Hypothalamus (tissue), 51 donors: ENCODE results near the gene GPR87.

Experiments used
- DNase-seq, 51 donors: peaks; one replicate each; lab custom pipeline; 2025; lab: John Stamatoyannopoulos, UW

Gene GPR87

DNA sequence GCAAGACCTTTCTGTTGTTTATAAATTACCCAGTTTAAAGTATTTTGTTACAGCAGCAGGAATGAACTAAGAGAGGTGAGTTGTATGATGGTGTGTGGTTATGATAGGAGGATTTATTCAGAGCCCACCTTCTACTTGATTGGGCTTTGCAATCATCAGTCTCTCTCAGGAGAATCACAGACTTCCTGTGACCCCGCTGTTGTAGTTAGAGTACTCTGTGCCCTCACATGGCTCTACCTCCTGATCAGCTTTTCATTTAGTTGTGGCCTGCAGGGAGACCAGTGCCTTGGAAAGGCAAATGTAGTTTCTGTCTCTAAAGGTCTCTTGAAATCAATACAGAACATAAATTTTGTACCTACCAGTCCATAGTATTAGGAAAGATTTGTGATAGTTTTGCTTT is 30.7 kb downstream of the GPR87 start:
- DNase-seq = no peak

- no peak for DNase-seq
Observed at GRCh38 chr3:151283907-151284461, 32.6 kb downstream of the GPR87 start.

- DNase-seq = no peak
Observed at GRCh38 chr3:151283387-151283786, 33.2 kb downstream of the GPR87 start.

- peak in 1 of 51 donors; percentile 66 for DNase-seq
Observed at GRCh38 chr3:151282921-151283320, 33.7 kb downstream of the GPR87 start.

GRCh38 chr3:151281671-151282324 is 34.8 kb downstream of the GPR87 start:
- DNase-seq = no peak

GRCh38 chr3:151278230-151278629 is 38.4 kb downstream of the GPR87 start, which contains the start of gene P2RY14:
P2RY14 (minus strand) TSS chr3:151278542; CDS start chr3:151214316, 64,226 bp downstream.
- no peak for DNase-seq

GRCh38 chr3:151276687-151277042 is 40.0 kb downstream of the GPR87 start:
- no peak for DNase-seq

DNA sequence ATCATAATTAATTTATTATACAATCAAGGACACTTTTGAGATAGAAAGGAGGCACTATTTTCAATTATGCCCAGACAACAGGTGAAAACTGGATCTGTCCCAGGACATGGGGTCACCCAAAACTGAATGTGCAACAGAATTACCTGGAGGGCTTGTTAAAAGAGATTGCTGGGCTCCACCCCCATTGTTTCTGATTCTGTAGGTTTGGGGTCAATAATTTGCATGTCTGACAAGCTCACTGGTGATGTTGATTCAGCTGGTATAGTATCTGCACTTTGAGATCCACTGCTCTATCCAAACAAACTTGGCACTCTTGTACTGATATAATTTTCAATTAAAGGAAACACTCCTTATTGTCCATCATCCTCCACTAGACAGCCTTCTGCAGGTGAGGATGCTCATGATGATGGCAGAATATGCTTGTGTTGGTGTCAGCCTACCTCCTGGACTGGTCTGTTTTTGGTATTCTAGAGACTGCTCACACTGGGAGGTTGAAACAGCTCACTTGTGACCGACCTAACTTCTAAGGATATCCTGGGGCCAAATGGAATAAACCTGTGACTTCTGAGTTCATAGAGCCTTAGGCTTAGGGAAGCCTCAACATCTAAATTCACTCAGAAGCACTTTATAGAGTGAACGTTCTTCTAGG is 40.5 kb downstream of the GPR87 start:
- no peak for DNase-seq

GRCh38 chr3:151275091-151275490 is 41.5 kb downstream of the GPR87 start:
- DNase-seq = no peak

DNA sequence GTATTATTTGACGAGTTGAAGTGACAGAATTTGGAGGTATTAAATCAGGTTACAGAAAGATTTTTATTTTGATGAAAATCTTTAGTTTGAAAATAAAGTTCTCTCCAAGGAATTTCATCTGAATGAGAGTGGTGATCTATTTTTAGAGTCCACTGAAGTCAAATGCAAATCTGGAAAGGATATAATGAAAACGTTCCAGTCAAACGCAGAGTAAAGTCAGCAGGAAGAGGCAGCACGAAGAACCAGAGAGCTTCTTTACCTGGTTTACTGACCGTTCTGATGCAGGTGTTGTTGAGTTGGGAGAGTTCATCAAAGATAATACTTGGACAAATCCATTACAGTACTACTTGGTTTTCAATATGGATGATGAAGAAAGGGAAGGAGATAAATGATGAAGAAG is 47.0 kb downstream of the GPR87 start:
- no peak for DNase-seq

GRCh38 chr3:151268267-151269235 is 48.1 kb downstream of the GPR87 start:
- DNase-seq = no peak

DNA sequence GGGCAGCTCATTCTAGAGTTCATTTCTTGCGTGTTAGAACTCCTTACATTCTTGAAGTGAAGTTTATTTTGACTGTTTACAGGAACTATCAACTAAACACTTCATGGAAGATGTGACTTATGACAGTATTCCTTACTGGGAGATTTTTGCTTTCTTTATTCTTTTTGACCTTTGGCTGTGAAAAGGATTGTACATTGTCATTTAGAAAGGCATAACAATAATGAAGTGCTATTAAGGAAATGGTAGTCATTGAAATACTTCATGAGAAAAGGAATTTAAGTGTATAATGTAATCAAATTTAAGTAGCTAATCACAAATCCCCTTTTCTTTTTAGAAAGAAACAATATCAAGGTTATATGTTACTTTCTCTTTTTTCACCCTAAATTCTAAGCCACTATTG is 49.6 kb downstream of the GPR87 start:
- no peak for DNase-seq

GRCh38 chr3:151265866-151266265 is 50.8 kb downstream of the GPR87 start:
- DNase-seq = peak in 12 of 51 donors; percentile 4 to 29 (median 11)

- DNase-seq = no peak
Observed at GRCh38 chr3:151265166-151265565, 51.5 kb downstream of the GPR87 start.

- DNase-seq = no peak
Observed at GRCh38 chr3:151264605-151265004, 52.0 kb downstream of the GPR87 start.

DNA sequence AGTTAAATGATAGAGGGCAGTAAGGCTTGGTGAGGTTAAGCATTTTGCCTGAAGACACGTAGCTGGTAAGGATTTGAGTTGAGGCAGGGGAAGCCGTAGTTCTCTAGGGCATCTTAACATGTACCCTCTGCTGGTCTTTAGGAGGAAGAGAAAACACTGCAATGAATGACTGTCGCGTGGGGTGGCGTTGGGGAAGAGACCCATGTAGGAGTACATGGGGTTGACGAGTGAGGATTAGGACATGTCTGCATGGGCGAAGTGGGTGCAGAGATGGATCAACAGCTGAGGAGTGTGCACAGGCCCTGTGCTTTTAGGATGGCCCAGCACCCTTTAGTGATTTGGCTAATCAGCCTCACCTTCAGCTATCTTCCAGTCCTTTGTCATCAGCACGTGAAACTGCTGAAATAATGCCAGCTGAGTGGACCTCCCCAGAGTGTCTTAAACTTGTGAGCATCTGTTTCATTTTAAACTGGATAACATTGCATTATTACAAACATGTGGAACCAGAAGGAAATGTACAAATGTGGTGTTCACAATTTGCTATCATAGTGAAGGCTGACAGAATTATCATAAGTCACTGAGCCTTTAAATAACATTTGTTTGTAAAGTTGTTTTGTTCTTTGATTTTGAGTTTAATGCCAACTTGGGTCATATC is 53.6 kb downstream of the GPR87 start:
- DNase-seq = no peak

- no peak for DNase-seq
Observed at GRCh38 chr3:151259664-151260063, 57.0 kb downstream of the GPR87 start.

DNA sequence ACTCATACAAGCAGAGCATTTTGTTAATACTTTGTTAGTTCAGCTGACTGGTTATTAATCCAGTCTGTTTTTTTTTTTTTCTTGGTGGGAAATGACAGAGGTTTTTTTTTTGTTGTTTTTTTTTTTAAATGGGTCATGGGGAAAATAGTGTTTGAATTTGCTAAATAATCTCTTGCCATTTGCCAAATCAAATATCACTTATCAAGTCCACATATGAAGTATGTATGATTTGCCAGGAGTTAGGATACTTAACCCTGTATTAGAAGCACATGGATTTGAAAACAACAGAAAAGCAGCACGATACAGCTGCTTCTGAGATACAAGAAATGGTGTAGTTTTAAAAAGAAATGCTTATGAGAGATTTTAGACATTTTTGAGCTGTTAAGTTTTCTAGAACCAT is 59.9 kb downstream of the GPR87 start:
- DNase-seq = no peak

DNA sequence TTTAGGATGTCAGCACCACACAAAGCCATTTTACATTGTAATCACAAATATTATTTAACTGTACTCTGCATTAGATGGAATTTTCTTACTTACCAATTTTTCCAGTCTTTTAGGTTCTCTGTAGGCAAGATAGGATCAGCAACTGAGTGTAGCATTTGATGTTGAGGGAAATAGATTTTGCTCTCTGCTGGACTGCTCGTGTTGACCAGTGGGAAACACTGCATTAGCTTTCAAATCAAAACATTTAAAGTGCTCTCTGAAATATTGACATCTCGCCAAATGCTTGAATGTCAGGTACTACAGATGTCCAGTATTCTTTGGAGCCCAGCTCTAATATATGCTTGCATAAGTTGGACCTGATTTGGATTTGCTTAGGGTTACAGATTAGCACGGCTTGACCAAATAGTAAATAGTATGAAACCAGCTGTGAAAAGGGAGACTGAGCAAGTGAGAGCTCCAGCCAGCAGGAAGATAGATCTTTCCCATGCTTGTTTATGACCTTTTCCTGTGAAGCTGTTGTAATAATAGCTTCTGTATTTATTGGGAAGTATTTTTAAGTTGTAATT is 67.8 kb downstream of the GPR87 start:
- DNase-seq = no peak
